Limb (tissue), 2 donors: ENCODE results near the gene EIF3D.

Experiments
- DNase-seq, 2 donors: peaks; one replicate each; pipeline ENCODE4 v3.0.0-alpha.2; 2016; ENCODE audit errors: extremely low spot score in 2 of 2

EIF3D gene, protein sequence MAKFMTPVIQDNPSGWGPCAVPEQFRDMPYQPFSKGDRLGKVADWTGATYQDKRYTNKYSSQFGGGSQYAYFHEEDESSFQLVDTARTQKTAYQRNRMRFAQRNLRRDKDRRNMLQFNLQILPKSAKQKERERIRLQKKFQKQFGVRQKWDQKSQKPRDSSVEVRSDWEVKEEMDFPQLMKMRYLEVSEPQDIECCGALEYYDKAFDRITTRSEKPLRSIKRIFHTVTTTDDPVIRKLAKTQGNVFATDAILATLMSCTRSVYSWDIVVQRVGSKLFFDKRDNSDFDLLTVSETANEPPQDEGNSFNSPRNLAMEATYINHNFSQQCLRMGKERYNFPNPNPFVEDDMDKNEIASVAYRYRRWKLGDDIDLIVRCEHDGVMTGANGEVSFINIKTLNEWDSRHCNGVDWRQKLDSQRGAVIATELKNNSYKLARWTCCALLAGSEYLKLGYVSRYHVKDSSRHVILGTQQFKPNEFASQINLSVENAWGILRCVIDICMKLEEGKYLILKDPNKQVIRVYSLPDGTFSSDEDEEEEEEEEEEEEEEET

DNA sequence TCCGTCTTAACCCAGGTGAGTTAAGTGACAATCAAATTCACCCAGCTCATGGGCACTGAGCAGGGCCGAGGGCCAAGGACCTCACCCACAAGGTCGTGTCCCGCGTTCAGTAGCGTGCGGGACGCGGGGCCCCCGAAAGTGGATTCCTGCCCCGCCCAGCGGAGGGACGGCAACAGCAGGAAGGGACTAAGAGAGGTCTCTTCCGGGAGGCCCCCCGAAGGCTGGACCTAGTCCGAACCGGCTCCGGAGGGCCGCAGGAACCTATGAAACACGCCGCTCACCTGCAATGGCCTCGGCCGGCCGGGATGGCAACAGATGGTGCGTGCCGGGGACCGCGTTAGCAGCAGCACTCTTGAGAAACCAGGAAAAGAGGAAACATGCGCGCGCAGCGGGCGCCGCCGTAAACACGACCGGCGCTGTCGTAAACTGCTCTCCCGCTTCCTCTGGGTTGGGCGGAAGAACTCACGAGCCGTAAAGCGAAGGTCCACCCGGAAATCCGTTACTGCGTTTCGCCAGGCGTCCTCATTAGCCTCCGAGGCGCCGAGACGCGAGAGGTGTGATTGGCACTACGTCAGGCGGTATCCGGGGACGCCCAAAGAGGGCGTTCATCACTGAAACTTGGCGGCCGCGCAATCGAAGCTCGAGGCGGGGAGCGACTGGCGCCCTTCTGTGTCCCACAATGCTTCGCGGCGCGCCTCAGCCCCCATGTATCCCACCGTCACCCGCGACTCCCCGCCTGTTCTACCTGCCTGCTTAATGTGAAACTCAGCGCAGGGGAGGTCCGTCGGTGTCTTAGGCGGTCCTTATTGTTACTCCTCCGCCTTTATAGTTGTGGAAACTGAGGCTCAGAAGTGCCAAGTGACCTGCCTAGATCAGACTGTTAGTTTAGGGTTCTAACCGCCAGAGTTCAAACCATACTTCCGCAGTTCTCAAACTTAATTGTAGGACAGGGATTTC, at the start of gene EIF3D:
TSS of gene EIF3D (minus strand) at position 372 of the 957 bp plus-strand sequence. CDS start 3,045 bp downstream, outside the sequence.
- peak; percentile 97 to 99 for DNase-seq

DNA sequence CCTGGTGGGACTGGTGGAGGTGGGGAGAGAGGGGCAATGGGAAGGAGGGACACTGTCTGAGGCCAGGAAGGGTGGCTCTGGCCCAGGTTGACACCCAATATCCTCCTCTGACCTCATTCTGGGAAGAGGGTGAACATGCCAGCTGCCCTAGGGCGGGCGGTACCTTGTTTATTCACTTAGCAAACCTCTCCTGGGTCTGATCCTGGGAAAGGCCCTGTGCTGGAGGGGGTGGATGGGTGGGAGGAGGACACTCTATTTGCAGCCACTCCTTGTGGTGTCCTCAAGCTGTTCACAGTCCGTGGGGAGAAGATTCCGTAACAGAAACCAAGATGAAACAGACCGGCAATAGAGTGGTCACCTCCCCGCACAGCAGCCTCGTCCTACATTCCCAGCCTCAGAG, 49.7 kb upstream of the EIF3D start:
- DNase-seq, result no peak

DNA sequence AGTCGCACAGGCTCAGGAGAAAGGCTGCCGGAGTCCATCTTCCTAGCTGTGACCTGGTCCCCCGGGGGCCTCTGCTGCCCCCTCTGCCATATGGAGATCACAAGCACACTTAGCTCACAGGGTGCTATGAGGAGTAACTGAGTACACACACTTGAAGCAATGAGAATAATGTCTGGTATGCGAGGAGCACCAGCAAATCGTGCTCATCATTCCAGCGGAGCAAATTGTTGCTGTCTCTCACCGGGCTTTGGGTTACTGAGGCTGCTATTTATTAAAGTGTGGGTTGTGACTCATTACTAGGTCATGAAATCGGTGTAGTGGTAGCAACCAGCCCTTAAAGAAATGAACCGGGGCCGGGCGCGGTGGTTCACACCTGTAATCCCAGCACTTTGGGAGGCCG, 48.1 kb upstream of the EIF3D start:
- DNase-seq, result no peak

DNA sequence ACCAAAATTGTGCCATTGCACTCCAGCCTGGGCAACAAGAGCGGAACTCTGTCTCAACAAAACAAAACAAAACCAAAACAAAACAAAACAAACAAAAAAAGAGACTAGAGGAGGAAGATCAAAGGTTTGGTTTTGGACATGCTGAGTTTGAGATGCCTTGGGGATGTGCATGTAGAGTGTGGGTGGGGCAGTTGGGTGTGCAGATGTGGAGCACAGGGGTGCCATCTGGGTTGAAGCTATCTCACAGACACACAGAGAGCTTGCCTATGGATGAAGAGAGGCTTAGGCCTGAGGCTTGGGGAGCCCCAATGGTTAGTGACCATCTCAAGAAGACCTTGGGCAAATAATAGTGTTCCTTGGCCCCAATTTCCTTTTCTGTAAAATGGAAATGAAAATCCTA, 45.8 kb upstream of the EIF3D start:
- no peak for DNase-seq

GRCh38 chr22:36573815-36574363, 44.9 kb upstream of the EIF3D start:
- DNase-seq, result no peak

DNA sequence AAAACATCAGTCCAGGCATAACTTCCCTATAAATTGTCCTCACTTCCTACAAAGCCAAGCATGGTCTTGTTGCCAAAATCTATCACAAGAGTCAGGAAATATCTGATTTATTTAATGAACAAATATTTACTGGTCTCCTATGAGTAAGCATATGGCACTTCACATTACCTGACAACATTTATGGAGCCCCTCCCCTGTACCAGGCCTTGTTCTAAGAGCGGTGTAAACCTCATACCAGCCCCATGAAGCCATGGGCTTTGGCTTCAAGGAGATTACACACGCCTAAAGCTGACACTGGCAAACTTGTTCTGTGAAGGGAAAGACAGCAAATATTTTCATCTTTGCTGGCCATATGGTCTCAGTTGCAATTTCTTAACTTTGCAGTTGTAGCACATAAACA, 43.0 kb upstream of the EIF3D start:
- DNase-seq, result no peak

DNA sequence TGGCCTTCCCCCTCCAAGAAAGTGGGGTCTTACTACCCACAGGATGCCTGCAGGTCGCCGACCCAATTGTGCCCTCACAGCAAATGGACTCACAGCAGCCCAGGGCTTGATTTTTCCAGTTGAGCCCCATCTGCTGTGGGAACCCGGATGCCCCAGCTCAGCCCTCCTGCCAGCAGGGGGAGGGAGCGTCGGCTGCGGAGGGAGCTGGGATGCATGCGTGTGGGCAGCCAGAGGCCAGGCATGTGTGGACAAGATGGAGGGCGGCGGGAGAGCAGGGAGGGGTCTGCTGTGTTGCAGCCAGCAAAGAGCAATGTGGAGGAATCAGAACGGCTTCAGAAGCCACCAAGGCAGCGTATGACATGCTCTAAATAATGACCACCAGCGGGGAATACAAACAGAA, 41.0 kb upstream of the EIF3D start:
- DNase-seq, result peak in 1 of 2 donors; percentile 43

- no peak for DNase-seq
Measured at GRCh38 chr22:36568846-36569245, 39.9 kb upstream of the EIF3D start.

DNA sequence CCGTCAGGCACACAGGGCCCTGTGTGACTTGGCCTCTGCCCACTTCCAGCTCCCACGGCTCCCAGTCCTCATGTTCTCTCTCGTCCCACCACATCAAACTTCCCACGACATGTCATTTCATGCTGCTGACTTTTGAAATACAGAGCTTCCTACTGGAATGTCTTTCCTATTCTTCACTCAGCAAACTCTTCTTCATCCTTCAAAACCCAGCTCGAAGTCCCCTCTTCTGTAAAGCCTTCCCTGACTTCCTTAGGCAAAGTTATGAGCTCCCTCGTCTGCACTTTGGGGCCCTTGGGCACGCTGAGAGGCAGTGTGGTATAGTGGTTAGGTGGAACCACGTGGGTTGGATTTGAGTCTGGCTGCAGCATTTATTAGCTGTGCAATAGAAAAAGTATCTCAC, 37.8 kb upstream of the EIF3D start:
- no peak for DNase-seq

GRCh38 chr22:36565686-36566085, 36.7 kb upstream of the EIF3D start:
- DNase-seq, result no peak

GRCh38 chr22:36565159-36565507, 36.2 kb upstream of the EIF3D start:
- DNase-seq, result no peak

DNA sequence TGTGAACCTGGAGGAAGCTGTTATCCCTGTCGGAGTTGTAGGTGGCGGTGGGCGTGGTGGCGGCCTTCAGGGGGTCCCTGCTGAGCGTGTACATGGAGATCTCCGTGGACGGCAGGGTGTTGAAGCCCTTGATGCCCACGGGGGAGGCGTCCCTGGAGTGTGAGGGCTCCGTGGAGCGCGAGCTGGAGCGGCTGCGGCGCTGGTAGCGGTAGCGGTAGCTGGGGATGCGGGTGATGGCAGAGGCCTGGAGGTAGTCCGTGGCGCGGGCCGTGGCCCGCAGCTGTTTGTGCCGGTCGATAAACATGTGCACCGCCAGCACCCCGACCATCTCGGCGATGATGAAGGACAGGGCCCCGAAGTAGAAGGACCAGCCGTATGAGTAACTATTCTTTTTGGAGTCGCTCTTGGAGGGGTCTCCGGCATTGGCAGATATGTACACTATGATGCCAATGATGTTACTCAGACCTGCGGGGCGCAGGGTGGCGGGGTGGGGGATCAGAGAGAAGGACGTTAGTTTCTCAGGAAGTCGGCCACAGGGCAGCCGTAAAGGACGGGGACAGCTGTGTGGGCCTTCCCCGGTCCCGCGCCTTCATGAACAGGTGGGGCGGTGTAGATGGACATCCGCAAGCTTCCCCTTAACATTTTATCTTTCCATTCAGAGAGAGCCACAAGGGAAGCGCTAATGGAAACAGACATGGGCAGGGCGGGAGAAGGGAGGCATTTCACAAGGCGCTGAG, 35.6 kb upstream of the EIF3D start:
- DNase-seq, result no peak

DNA sequence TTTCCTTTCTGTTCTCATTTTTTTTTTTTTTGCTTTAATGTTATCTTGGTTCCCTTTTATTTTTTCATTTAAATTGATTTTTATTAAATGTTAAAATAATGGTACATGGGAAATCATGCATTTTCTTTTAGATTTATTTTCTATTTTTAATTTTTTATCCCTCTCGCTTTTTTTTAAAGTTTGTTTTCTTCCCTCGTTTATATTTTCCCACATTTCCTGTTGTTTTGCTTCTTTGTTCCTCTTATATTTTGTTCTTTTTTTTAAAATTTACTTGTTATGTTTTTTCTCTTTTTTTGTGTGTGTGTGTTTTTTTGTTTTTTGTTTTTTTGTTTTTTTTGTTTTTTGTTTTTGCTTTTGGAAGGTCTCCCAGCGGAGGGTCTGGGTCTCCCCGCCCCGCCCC, 34.9 kb upstream of the EIF3D start:
- no peak for DNase-seq

DNA sequence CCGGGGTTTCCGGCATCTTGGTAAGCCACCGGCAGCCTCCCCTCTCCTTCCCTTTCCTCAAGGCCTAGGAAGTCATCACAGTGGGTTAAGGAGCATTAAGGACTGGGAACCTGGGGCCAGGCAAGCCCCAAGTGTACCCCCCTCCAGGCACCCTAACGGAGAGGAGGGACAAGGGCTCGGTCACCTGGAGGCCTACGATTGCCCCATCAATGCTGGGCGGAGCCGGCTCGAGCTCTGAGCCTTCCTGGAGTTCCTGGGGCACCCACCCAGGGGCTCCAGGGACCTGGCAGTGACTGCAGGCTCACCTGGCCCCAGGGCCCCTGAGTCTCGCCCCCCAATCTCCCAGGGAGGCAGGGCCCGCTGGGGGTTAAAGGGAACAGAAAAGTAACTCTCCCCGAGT, 34.5 kb upstream of the EIF3D start:
- no peak for DNase-seq

GRCh38 chr22:36563001-36563400, 34.0 kb upstream of the EIF3D start:
- no peak for DNase-seq

- DNase-seq, result no peak
Measured at GRCh38 chr22:36562261-36562835, 33.4 kb upstream of the EIF3D start.

DNA sequence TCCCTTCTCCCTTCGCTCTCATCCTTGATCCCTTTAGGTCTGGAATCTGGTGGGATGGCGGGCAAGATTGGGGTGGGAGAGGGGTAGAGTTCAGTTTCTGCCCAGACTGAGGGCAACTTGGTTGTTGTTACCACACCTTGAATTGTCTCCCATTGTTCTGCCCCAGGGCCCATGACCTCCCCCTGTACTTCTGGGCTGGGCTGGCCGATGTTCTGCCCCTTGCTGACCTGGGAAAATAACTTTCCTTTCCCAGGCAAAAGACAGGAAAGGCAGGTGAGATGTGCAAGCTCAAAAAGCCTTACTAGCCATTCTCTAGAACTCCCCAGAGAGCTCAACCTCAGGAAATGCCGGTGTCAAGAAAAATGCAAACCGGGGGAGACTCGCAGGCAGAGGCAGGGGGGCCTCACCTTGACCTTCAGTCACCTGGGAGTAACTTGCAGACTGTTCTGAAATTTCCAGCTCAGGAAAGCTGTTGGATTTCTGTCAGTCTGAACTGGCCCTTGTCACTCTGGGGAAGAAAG, 32.4 kb upstream of the EIF3D start:
- no peak for DNase-seq

DNA sequence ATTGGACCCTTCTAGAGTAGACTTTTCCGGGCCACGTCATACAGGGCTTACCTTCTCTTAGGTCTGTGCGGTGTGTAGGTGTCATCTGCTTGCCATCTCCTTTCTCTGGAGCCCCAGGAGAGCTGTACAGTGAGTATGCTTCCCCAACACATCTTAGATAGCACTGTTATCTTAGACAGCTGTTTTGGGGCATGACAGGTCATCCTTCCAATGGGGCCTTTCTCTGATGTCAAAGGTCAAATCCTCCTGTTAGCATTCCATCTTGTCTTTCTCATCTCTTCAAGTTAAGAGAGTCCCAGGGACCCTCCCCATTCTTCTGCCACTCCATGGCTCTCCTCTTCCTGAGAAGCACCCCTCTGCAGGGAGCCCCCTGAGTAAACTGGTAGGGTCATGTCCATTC, 31.0 kb upstream of the EIF3D start:
- no peak for DNase-seq

GRCh38 chr22:36554098-36554497, 25.1 kb upstream of the EIF3D start:
- no peak for DNase-seq

- DNase-seq, result no peak
Measured at GRCh38 chr22:36552289-36552688, 23.3 kb upstream of the EIF3D start.
